Lung (tissue), 12 donors: ENCODE data around the gene KCND2. TPM values are rescaled to one million over a fixed set of nuclear protein-coding genes. Genes with fewer than 3 reads are reported as not detected.

ENCODE experiments used
- ATAC-seq: fragments of 200-7000 bp; cut with Tn5 transposase; one replicate; pipeline ENCODE4 v1.9.1; 2020; ENCODE audit warnings: moderate number of reproducible peaks; ENCODE audit not compliant: insufficient read depth, low FRiP score
- DNase-seq, 3 donors: peaks; one replicate each; pipeline ENCODE4 v3.0.0-alpha.2; 2013 to 2017
- H3K27ac ChIP-seq, 2 donors: one replicate each; pipeline ENCODE4 v1.5.1; 2013; ENCODE audit warnings: mild to moderate bottlenecking in 2 of 2, moderate library complexity in 2 of 2, control low read depth in 1 of 2, inconsistent platforms in 1 of 2, low read depth in 1 of 2, low read length in 1 of 2
- H3K27me3 ChIP-seq, 3 donors: one replicate each; pipeline ENCODE4 v1.5.1; 2013; ENCODE audit warnings: low read length in 2 of 3; ENCODE audit not compliant: control insufficient read depth in 3 of 3, insufficient read depth in 3 of 3
- H3K36me3 ChIP-seq, 4 donors: one replicate each; pipeline ENCODE4 v1.5.1; 2013; ENCODE audit warnings: low read length in 4 of 4, mild to moderate bottlenecking in 1 of 4, moderate library complexity in 1 of 4; ENCODE audit not compliant: control insufficient read depth in 4 of 4, insufficient read depth in 4 of 4
- H3K4me1 ChIP-seq, 5 donors: one replicate each; pipeline ENCODE4 v1.5.1; 2013; ENCODE audit warnings: low read length in 5 of 5, mild to moderate bottlenecking in 2 of 5, moderate library complexity in 1 of 5; ENCODE audit not compliant: control insufficient read depth in 5 of 5, insufficient read depth in 5 of 5
- H3K4me3 ChIP-seq: one replicate; pipeline ENCODE4 v1.5.1; 2013; ENCODE audit warnings: mild to moderate bottlenecking, control low read depth, moderate library complexity
- H3K9ac ChIP-seq, 2 donors: one replicate each; pipeline ENCODE4 v1.5.1; 2013; ENCODE audit warnings: low read length in 2 of 2, control low read depth in 1 of 2; ENCODE audit not compliant: insufficient read depth in 1 of 2
- H3K9me3 ChIP-seq, 4 donors: one replicate each; pipeline ENCODE4 v1.5.1; 2013; ENCODE audit warnings: low read length in 3 of 4, mild to moderate bottlenecking in 1 of 4, moderate library complexity in 1 of 4; ENCODE audit not compliant: control insufficient read depth in 4 of 4, insufficient read depth in 3 of 4
- WGBS, 2 donors: extraction: QIAGEN DNeasy Blood & Tissue Kit; methylation state at CpG; one replicate each; pipeline ENCODE4 v1.1.7; 2013; 5-methylcytosine and 5-hydroxymethylcytosine counted together
- polyA plus RNA-seq, 2 donors: library from polyadenylated mRNA; stranded (reverse); fragments of 200-250 nt; gene quantifications; one replicate each; pipeline ENCODE4 v1.2.1, GENCODE V29; 2013
- total RNA-seq, 2 donors: library from RNA; depleted of rRNA in 1 of 2; stranded (reverse); fragments of >200 nt in 1 of 2; gene quantifications; one replicate each; pipeline ENCODE4 v1.2.1, GENCODE V29; 2014 to 2021
- TF ChIP-seq, protein P1 (sequence below): IDR thresholded peaks from 2 replicates; pipeline ENCODE4 v1.5.1; 2012; ENCODE audit warnings: mild to moderate bottlenecking; ENCODE audit errors: control extremely low read depth, extremely low read depth
- donor health status: control.
- donor health status: control.
- donor health status: Bipolar disorder and iron deficiency.
- donor health status: healthy.
- donor health status: DM: yes; HTN: yes; CAD: no.

The KCND2 gene
- total and polyA plus RNA-seq, 4 donors, result 0.03 to 1.1 (median 0.10) TPM

DNA sequence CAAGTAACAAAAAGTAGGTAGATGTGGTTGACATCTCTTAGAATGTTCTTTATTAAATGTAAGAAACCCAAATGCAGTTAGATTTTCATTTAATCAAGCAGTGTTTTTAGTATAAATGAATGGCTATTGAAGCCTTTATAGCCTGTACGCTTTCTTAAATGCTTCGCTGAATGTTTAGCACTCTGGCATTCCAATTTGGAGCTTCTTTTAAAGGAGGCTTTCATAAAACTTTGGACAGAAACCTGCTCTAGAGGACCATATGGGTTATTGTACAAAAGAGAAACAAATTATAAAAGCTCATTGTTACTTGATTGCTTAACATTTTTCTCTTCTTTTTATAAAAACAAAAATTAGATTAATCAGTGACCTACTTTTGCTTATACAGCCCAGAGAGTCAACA lies 59.5 kb downstream of the KCND2 start:
- TF ChIP-seq, protein P1, sequence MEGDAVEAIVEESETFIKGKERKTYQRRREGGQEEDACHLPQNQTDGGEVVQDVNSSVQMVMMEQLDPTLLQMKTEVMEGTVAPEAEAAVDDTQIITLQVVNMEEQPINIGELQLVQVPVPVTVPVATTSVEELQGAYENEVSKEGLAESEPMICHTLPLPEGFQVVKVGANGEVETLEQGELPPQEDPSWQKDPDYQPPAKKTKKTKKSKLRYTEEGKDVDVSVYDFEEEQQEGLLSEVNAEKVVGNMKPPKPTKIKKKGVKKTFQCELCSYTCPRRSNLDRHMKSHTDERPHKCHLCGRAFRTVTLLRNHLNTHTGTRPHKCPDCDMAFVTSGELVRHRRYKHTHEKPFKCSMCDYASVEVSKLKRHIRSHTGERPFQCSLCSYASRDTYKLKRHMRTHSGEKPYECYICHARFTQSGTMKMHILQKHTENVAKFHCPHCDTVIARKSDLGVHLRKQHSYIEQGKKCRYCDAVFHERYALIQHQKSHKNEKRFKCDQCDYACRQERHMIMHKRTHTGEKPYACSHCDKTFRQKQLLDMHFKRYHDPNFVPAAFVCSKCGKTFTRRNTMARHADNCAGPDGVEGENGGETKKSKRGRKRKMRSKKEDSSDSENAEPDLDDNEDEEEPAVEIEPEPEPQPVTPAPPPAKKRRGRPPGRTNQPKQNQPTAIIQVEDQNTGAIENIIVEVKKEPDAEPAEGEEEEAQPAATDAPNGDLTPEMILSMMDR, result no peak
- no peak for ATAC-seq
- Histone ChIP-seq H3K27ac (no peak overlapping the region), H3K4me3 (no peak overlapping the region), H3K36me3 (no peaks in the 10 kb centered on the region), H3K9me3 (no peaks in the 10 kb centered on the region), H3K9ac (no peak overlapping the region), H3K4me1 (no peaks in the 10 kb centered on the region), H3K27me3 (no peaks in the 10 kb centered on the region)
- WGBS, 2 donors, result 84 to 94% methylated on average over 2 of the region's 2 CpGs
- no peak for DNase-seq

GRCh38 chr7:120334475-120334874 lies 61.5 kb downstream of the KCND2 start:
- ATAC-seq, result no peak
- TF ChIP-seq, protein P1, result no peak
- 66 to 79% methylated on average over 1 of the region's 1 CpG for WGBS, 2 donors
- H3K4me3 ChIP-seq, result no peak overlapping the region
- H3K9me3 ChIP-seq, result no peaks in the 10 kb centered on the region
- H3K4me1 ChIP-seq, result no peaks in the 10 kb centered on the region
- no peaks in the 10 kb centered on the region for H3K36me3 ChIP-seq
- no peak overlapping the region for H3K27ac ChIP-seq
- no peak overlapping the region for H3K9ac ChIP-seq
- H3K27me3 ChIP-seq, result no peaks in the 10 kb centered on the region
- DNase-seq, result no peak

DNA sequence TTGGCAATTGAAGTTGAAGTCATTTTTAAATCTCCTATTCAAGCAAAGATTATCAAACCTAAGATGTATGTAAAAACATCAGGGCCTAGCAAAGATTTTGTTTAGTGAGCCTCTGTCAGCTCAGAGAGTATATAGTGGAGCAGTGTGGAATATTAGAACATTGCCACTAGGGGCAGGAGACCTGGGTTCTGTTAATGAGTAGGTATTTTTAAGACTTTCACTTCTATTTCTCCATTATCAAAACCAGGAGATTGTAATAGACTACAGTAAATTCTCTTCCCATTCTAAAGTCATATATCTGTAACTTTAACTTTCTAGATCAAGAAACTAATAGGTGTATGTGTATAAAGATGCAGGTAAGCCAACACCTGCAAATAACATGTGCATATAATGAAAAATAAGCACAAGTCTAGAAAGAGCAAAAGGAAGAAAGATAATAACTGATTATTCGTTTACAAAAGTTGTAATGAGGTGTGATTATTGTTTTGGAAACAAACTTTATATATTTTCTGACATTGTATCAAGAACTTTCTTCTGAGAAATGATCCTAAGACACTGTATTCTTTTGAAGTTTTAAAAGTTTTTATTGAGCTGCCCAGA lies 64.4 kb downstream of the KCND2 start:
- Histone ChIP-seq H3K9me3 (no peaks in the 10 kb centered on the region), H3K9ac (no peak overlapping the region), H3K27me3 (no peaks in the 10 kb centered on the region), H3K4me1 (no peaks in the 10 kb centered on the region), H3K27ac (no peak overlapping the region), H3K36me3 (no peaks in the 10 kb centered on the region), H3K4me3 (no peak overlapping the region)
- TF ChIP-seq, protein P1, result no peak
- 34 to 54% methylated on average over 1 of the region's 1 CpG for WGBS, 2 donors
- peak in 1 of 3 donors; percentile 3 for DNase-seq
- no peak for ATAC-seq

GRCh38 chr7:120344276-120344675 lies 71.3 kb downstream of the KCND2 start:
- Histone ChIP-seq H3K9me3 (no peaks in the 10 kb centered on the region), H3K4me3 (no peak overlapping the region), H3K36me3 (no peaks in the 10 kb centered on the region), H3K27me3 (no peaks in the 10 kb centered on the region), H3K27ac (no peak overlapping the region), H3K4me1 (no peaks in the 10 kb centered on the region), H3K9ac (no peak overlapping the region)
- whole genome bisulfite sequencing, 2 donors, result 57 to 63% methylated on average over 5 of the region's 5 CpGs
- TF ChIP-seq, protein P1, result no peak
- ATAC-seq, result no peak
- DNase-seq, result no peak
